ENCODE results near the gene FBLN2.

The FBLN2 gene

GRCh38 chr3:13619661-13620230 is 70.8 kb downstream of the FBLN2 start:
- Histone ChIP-seq H3K9me3 (ENCODE audit: control extremely low read depth in 1 of 5, control insufficient read depth in 4 of 5, insufficient read depth in 2 of 5, low read depth in 1 of 5, low read length in 4 of 5) (no peaks in the 10 kb centered on the region), H3K27ac (ENCODE audit: insufficient read depth in 1 of 2, low read depth in 1 of 2, low read length in 2 of 2, poor library complexity in 1 of 2, severe bottlenecking in 2 of 2) (no peak overlapping the region), H3K4me1 (ENCODE audit: control extremely low read depth in 1 of 4, control insufficient read depth in 4 of 4, insufficient read depth in 4 of 4, low read length in 3 of 4) (no peaks in the 10 kb centered on the region), H3K36me3 (ENCODE audit: control insufficient read depth in 4 of 4, insufficient read depth in 4 of 4, low read length in 3 of 4) (no peaks in the 10 kb centered on the region), H3K4me3 (ENCODE audit: control insufficient read depth in 1 of 7, extremely low read depth in 1 of 7, insufficient read depth in 4 of 7, low read depth in 2 of 7, low read length in 6 of 7) (no peak overlapping the region), H3K27me3 (replicated peaks in 2 of 5; ENCODE audit: control insufficient read depth in 4 of 5, insufficient read depth in 5 of 5, low read length in 4 of 5) (no peaks in the 10 kb centered on the region)
- CTCF ChIA-PET, result interaction anchor here (1.0 to 1.4 kb wide), 2 partner anchors 29 to 35 kb away, joined by 3 read pairs; no protein-coding TSS in a partner anchor
- WGBS (ENCODE audit: insufficient coverage), result 91% methylated on average over 12 of the region's 13 CpGs
- no peak for DNase-seq
- POLR2A ChIA-PET, result no interaction called here

- H3K4me3 ChIP-seq (ENCODE audit: control insufficient read depth in 1 of 7, extremely low read depth in 1 of 7, insufficient read depth in 4 of 7, low read depth in 2 of 7, low read length in 6 of 7), result no peak overlapping the region
- no peaks in the 10 kb centered on the region for H3K4me1 ChIP-seq (ENCODE audit: control extremely low read depth in 1 of 4, control insufficient read depth in 4 of 4, insufficient read depth in 4 of 4, low read length in 3 of 4)
- WGBS (ENCODE audit: insufficient coverage), result 100% methylated on average over 4 of the region's 4 CpGs
- no peak overlapping the region for H3K27ac ChIP-seq (ENCODE audit: insufficient read depth in 1 of 2, low read depth in 1 of 2, low read length in 2 of 2, poor library complexity in 1 of 2, severe bottlenecking in 2 of 2)
- no peak for DNase-seq
- ChIA-PET POLR2A (no interaction called here), CTCF (interaction anchor here (1.0 kb wide), 1 partner anchor 35 kb away, joined by 3 read pairs; no protein-coding TSS in a partner anchor)
- no peaks in the 10 kb centered on the region for H3K9me3 ChIP-seq (ENCODE audit: control extremely low read depth in 1 of 5, control insufficient read depth in 4 of 5, insufficient read depth in 2 of 5, low read depth in 1 of 5, low read length in 4 of 5)
- H3K27me3 ChIP-seq (replicated peaks in 2 of 5; ENCODE audit: control insufficient read depth in 4 of 5, insufficient read depth in 5 of 5, low read length in 4 of 5), result no peaks in the 10 kb centered on the region
- no peaks in the 10 kb centered on the region for H3K36me3 ChIP-seq (ENCODE audit: control insufficient read depth in 4 of 4, insufficient read depth in 4 of 4, low read length in 3 of 4)
These were observed 71.4 kb downstream of the FBLN2 start for GRCh38 chr3:13620281-13620680.

- DNase-seq, result no peak
- Histone ChIP-seq H3K4me1 (ENCODE audit: control extremely low read depth in 1 of 4, control insufficient read depth in 4 of 4, insufficient read depth in 4 of 4, low read length in 3 of 4) (no peaks in the 10 kb centered on the region), H3K9me3 (ENCODE audit: control extremely low read depth in 1 of 5, control insufficient read depth in 4 of 5, insufficient read depth in 2 of 5, low read depth in 1 of 5, low read length in 4 of 5) (no peaks in the 10 kb centered on the region), H3K36me3 (ENCODE audit: control insufficient read depth in 4 of 4, insufficient read depth in 4 of 4, low read length in 3 of 4) (no peaks in the 10 kb centered on the region), H3K27me3 (replicated peaks in 2 of 5; ENCODE audit: control insufficient read depth in 4 of 5, insufficient read depth in 5 of 5, low read length in 4 of 5) (no peaks in the 10 kb centered on the region), H3K4me3 (ENCODE audit: control insufficient read depth in 1 of 7, extremely low read depth in 1 of 7, insufficient read depth in 4 of 7, low read depth in 2 of 7, low read length in 6 of 7) (no peak overlapping the region), H3K27ac (ENCODE audit: insufficient read depth in 1 of 2, low read depth in 1 of 2, low read length in 2 of 2, poor library complexity in 1 of 2, severe bottlenecking in 2 of 2) (no peak overlapping the region)
- POLR2A ChIA-PET, result no interaction called here
- CTCF ChIA-PET, result interaction anchor here (1.0 kb wide), 1 partner anchor 36 kb away, joined by 3 read pairs; no protein-coding TSS in a partner anchor
- 94% methylated on average over 12 of the region's 12 CpGs for WGBS (ENCODE audit: insufficient coverage)
These were observed 71.9 kb downstream of the FBLN2 start for GRCh38 chr3:13620776-13621365.

- H3K27ac ChIP-seq (ENCODE audit: insufficient read depth in 1 of 2, low read depth in 1 of 2, low read length in 2 of 2, poor library complexity in 1 of 2, severe bottlenecking in 2 of 2), result no peak overlapping the region
- DNase-seq, result peak; percentile 15 to 51 (median 35)
- ChIA-PET POLR2A (no interaction called here), CTCF (interaction anchor here (0.9 to 2.2 kb wide), 6 partner anchors 10 to 125 kb away, joined by 4 to 6 read pairs (median 6); no protein-coding TSS in a partner anchor)
- no peaks in the 10 kb centered on the region for H3K36me3 ChIP-seq (ENCODE audit: control insufficient read depth in 4 of 4, insufficient read depth in 4 of 4, low read length in 3 of 4)
- no peak overlapping the region for H3K4me3 ChIP-seq (ENCODE audit: control insufficient read depth in 1 of 7, extremely low read depth in 1 of 7, insufficient read depth in 4 of 7, low read depth in 2 of 7, low read length in 6 of 7)
- H3K9me3 ChIP-seq (ENCODE audit: control extremely low read depth in 1 of 5, control insufficient read depth in 4 of 5, insufficient read depth in 2 of 5, low read depth in 1 of 5, low read length in 4 of 5), result no peaks in the 10 kb centered on the region
- no peaks in the 10 kb centered on the region for H3K4me1 ChIP-seq (ENCODE audit: control extremely low read depth in 1 of 4, control insufficient read depth in 4 of 4, insufficient read depth in 4 of 4, low read length in 3 of 4)
- WGBS (ENCODE audit: insufficient coverage), result 92% methylated on average over 29 of the region's 31 CpGs
- H3K27me3 ChIP-seq (replicated peaks in 2 of 5; ENCODE audit: control insufficient read depth in 4 of 5, insufficient read depth in 5 of 5, low read length in 4 of 5), result no peaks in the 10 kb centered on the region
These were observed 72.7 kb downstream of the FBLN2 start for GRCh38 chr3:13621381-13622221.

GRCh38 chr3:13622356-13622755 is 73.4 kb downstream of the FBLN2 start:
- H3K27me3 ChIP-seq (replicated peaks in 2 of 5; ENCODE audit: control insufficient read depth in 4 of 5, insufficient read depth in 5 of 5, low read length in 4 of 5), result no peaks in the 10 kb centered on the region
- 95% methylated on average over 15 of the region's 15 CpGs for WGBS (ENCODE audit: insufficient coverage)
- H3K4me3 ChIP-seq (ENCODE audit: control insufficient read depth in 1 of 7, extremely low read depth in 1 of 7, insufficient read depth in 4 of 7, low read depth in 2 of 7, low read length in 6 of 7), result no peak overlapping the region
- ChIA-PET CTCF (interaction anchor here (0.7 to 2.2 kb wide), 8 partner anchors 9 to 126 kb away, joined by 3 to 6 read pairs (median 5); no protein-coding TSS in a partner anchor), POLR2A (no interaction called here)
- no peaks in the 10 kb centered on the region for H3K36me3 ChIP-seq (ENCODE audit: control insufficient read depth in 4 of 4, insufficient read depth in 4 of 4, low read length in 3 of 4)
- H3K27ac ChIP-seq (ENCODE audit: insufficient read depth in 1 of 2, low read depth in 1 of 2, low read length in 2 of 2, poor library complexity in 1 of 2, severe bottlenecking in 2 of 2), result no peak overlapping the region
- H3K9me3 ChIP-seq (ENCODE audit: control extremely low read depth in 1 of 5, control insufficient read depth in 4 of 5, insufficient read depth in 2 of 5, low read depth in 1 of 5, low read length in 4 of 5), result no peaks in the 10 kb centered on the region
- DNase-seq, result no peak
- no peaks in the 10 kb centered on the region for H3K4me1 ChIP-seq (ENCODE audit: control extremely low read depth in 1 of 4, control insufficient read depth in 4 of 4, insufficient read depth in 4 of 4, low read length in 3 of 4)

GRCh38 chr3:13623101-13623654 is 74.3 kb downstream of the FBLN2 start:
- 92% methylated on average over 16 of the region's 21 CpGs for WGBS (ENCODE audit: insufficient coverage)
- DNase-seq, result no peak

More at GRCh38 chr3:13623101-13623654, 74.3 kb downstream of the FBLN2 start:
- H3K27ac ChIP-seq (ENCODE audit: insufficient read depth in 1 of 2, low read depth in 1 of 2, low read length in 2 of 2, poor library complexity in 1 of 2, severe bottlenecking in 2 of 2), result no peak overlapping the region
- no peaks in the 10 kb centered on the region for H3K36me3 ChIP-seq (ENCODE audit: control insufficient read depth in 4 of 4, insufficient read depth in 4 of 4, low read length in 3 of 4)
- ChIA-PET POLR2A (no interaction called here), CTCF (interaction anchor here (0.7 to 2.2 kb wide), 5 partner anchors 11 to 127 kb away, joined by 3 to 6 read pairs (median 6); no protein-coding TSS in a partner anchor)
- no peaks in the 10 kb centered on the region for H3K27me3 ChIP-seq (replicated peaks in 2 of 5; ENCODE audit: control insufficient read depth in 4 of 5, insufficient read depth in 5 of 5, low read length in 4 of 5)
- no peaks in the 10 kb centered on the region for H3K4me1 ChIP-seq (ENCODE audit: control extremely low read depth in 1 of 4, control insufficient read depth in 4 of 4, insufficient read depth in 4 of 4, low read length in 3 of 4)
- no peaks in the 10 kb centered on the region for H3K9me3 ChIP-seq (ENCODE audit: control extremely low read depth in 1 of 5, control insufficient read depth in 4 of 5, insufficient read depth in 2 of 5, low read depth in 1 of 5, low read length in 4 of 5)
- H3K4me3 ChIP-seq (ENCODE audit: control insufficient read depth in 1 of 7, extremely low read depth in 1 of 7, insufficient read depth in 4 of 7, low read depth in 2 of 7, low read length in 6 of 7), result no peak overlapping the region
